HG03045 (cell line): Measurements from ENCODE around the gene SLC7A6.
A peak's percentile ranks its signal among the peaks of the same experiment; 100 is the strongest.

ENCODE experiments used
- ATAC-seq: cut with Tn5 transposase; IDR thresholded peaks from one replicate; pipeline ENCODE4 v1.9.1; 2021; ENCODE audit warnings: mild to moderate bottlenecking, moderate library complexity; ENCODE audit not compliant: unreplicated experiment

Gene SLC7A6

GRCh38 chr16:68298312-68298711 is 34.0 kb downstream of the SLC7A6 start:
- no peak for ATAC-seq

GRCh38 chr16:68298907-68299561 is 34.7 kb downstream of the SLC7A6 start:
- ATAC-seq, result no peak

GRCh38 chr16:68299571-68300453 is 35.5 kb downstream of the SLC7A6 start:
- ATAC-seq, result no peak

GRCh38 chr16:68300734-68301459 is 36.6 kb downstream of the SLC7A6 start:
- ATAC-seq, result no peak

DNA sequence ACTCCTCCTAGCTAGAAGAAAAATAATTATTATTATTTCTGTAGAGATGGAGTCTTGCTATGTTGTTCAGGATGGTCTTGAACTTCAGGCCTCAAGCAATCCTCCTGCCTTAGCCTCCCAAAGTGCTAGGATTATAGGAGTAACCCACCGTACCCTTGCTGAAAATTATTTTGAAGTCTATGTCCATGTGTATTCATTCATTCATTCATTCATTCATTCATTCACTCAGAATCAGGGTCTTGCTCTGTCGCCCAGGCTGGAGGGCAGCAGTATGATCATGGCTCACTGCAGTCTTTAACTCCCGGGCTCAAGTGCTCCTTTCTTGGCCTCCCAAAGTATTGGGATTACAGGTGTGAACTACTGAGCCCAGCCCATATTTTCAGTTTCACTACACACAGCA is 42.3 kb downstream of the SLC7A6 start:
- ATAC-seq, result no peak

- ATAC-seq, result no peak
Measured at GRCh38 chr16:68309799-68310198, 45.5 kb downstream of the SLC7A6 start.

DNA sequence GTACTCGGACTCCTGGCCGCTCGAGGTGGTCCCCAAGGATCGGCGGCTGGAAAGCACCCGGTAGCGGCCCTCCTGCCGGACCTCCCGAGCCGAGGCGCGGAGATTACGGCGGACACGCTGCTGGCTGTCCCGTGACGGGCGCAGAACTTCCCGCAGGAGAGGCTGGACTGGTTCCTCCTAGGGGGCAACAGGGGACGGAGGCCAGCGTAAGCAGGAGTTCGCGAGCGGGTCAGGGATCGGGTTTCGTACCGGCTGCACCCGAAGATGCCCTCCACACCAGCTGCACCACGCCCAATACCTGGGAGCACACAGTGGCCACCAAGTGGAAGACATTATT is 46.1 kb downstream of the SLC7A6 start:
- ATAC-seq, result peak; percentile 29

DNA sequence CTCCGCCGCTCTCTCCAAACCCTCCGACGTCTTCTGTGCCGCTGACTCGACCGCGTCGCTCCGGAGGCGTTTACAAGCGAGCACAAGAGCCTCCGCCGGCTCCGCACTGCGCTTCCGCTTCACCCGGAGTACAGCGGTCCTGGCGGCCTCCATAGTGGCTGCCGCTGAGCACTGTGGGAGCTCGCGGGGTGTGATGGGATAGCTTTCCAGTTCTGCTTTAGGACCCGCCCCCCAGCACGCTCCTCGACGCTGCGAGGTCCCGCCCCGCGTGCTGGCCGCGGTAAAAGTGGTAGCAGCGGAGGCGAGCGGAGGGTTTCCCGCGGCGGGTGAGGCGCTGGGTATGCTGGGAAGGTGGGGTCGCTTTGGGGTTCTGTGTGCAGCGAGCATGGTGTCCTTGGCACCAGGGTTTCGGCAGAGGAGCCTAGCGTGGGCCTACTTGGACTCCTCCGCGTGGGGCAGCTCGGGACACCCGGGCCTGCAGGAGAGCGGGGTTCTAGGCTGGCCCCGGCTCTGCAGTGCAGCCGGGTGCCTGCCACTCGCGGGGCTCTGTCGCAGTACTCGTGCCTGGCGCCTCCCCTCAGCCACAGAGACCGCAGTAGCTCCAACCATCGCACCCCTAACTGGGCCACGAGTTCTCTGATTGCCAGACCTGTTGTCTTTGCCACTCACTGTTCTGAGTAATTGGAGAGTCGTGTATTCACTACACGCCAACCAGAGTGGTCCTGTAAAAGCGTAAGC is 46.6 kb downstream of the SLC7A6 start, which contains the start of the genes PRMT7 and SLC7A6OS:
PRMT7 (plus strand) TSS at position 246 of the 738 bp plus-strand sequence. CDS start 4,961 bp downstream, outside the sequence.
SLC7A6OS (minus strand) TSS at position 173 of the 738 bp plus-strand sequence; CDS start at position 153, 20 bp downstream.
- peak; percentile 97 for ATAC-seq

- no peak for ATAC-seq
Measured at GRCh38 chr16:68313116-68313515, 48.8 kb downstream of the SLC7A6 start.

- no peak for ATAC-seq
Measured at GRCh38 chr16:68319185-68319908, 55.0 kb downstream of the SLC7A6 start.

DNA sequence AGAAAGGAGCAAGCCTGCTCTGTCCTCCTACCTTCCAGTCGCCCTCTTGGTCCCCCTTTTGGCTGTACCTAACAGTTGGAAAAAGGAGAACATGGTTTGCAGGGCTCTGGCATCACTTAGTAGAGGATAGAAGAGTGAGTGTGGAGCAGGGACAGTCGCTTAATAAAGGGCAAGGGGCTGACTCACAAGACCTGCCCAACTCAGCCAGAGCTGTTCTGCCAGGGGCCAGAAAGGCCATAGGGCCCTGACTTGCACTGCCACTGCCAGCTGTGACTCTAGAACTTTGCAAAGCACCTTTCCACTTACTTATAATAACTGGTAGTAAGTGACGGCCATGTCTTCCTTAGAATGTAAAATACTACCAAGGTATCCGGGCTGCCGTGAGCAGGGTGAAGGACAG is 60.0 kb downstream of the SLC7A6 start:
- ATAC-seq, result no peak

DNA sequence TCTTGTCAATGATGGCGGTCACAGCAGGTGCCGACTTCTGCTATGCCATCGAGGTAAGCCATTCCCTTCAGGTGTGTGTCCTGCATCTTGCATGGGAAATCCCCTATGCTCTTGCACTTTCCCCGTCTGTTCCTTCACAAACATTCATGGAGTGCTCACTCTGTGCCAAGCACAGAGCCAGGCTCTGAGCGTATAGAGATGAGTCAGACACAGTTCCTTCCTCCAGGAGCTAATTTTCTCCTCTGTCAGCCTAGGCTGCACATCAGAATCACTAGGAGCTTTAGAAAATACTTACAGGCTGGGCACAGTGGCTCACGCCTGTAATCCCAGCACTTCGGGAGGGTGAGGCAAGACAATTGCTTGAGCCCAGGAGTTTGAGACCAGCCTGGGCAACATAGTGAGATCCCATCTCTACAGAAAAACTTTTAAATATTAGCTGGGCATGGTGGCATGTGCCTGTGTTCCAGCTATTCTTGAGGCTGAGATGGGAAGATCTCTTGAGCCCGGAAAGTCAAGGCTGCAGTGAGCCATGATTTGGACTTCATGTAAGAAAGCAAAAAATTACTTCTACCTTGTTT is 60.5 kb downstream of the SLC7A6 start:
- no peak for ATAC-seq

- peak; percentile 61 for ATAC-seq
Measured at GRCh38 chr16:68328151-68328859, 64.0 kb downstream of the SLC7A6 start.

DNA sequence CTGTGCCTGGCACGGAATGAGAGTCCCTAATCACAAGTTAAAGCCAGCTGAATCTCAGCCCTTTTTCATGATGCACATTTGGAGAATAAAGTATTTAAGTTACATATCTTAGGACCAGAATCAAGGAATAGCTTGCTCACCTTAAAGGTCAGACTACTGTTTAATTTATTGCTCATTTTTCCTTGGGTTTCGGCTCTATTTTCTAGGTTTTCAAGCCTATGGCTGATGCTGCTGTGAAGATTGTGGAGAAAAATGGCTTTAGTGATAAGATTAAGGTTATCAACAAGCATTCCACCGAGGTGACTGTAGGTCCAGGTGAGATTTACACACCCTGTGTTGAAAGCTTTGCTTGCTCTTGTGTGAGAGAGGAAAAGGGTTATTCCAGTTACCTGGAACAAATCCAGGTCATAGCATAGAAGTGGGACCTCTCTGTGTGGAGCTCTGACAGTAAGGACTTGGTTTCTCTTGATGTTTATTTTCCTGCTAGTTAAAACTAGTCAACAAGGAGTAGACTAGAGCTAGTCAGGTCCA is 64.6 kb downstream of the SLC7A6 start:
- ATAC-seq, result no peak

DNA sequence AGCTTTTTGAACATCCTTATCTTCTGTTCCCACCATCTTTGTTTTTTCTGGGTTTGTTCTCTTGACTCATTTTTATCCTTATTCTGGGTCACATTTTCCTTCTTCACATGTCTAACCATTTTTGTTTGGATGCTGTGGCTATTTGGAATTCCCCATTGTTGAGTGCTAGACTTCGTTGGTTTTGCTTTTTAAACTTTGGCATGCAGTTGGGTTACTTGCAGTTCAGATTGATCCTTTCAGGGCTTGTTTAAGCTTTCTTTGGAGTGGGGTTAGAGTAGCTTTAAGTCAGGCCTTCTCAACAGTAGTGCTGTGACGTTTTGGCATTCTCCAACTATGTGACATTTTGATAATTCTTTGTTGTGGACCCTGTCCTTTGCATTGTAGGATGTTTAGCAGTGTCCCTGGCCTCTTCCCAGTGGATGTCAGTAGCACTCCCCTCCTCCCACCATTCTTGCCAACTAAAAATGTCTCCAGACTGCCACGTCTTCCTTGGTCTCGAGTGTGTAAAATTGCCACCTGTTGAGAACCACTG is 67.6 kb downstream of the SLC7A6 start:
- no peak for ATAC-seq

DNA sequence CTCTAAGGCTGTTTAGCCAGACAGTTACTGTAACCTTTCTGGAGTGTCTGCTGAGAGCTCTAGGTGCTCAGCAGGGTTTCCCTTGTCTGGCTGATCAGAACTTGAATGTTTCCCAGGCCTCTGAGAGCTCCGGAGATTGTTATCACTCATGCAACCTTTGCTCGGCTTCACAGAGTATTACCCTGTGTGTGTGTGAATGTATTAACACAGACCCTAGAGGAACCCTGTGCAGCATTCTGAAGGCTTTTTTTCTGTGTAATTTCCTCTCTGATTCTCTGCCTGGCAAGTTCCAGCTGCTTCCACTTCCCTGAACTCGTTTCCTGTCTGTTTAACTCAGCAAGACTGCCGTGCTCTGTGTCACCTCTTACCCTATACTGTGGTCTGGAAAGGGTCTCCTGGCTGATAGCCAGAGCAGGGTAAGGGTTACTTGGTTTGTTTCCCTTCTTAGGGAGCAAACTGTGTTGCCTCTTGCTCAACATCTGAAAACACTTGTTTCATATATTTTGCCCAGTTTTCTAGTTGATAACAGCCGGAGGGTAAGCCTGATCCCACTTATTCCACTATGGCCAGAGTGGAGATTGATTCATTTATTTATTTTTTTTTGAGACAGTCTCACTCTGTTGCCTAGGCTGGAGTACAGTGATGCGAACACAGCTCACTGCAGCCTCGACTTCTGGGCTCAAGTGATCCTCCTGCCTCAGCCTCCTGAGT is 68.2 kb downstream of the SLC7A6 start:
- no peak for ATAC-seq

- no peak for ATAC-seq
Measured at GRCh38 chr16:68335175-68335574, 70.8 kb downstream of the SLC7A6 start.
